ENCODE measurements around the gene SLC40A1. TPM values are rescaled to one million over a fixed set of nuclear protein-coding genes. Genes with fewer than 3 reads are reported as not detected.

The SLC40A1 gene, protein sequence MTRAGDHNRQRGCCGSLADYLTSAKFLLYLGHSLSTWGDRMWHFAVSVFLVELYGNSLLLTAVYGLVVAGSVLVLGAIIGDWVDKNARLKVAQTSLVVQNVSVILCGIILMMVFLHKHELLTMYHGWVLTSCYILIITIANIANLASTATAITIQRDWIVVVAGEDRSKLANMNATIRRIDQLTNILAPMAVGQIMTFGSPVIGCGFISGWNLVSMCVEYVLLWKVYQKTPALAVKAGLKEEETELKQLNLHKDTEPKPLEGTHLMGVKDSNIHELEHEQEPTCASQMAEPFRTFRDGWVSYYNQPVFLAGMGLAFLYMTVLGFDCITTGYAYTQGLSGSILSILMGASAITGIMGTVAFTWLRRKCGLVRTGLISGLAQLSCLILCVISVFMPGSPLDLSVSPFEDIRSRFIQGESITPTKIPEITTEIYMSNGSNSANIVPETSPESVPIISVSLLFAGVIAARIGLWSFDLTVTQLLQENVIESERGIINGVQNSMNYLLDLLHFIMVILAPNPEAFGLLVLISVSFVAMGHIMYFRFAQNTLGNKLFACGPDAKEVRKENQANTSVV
- total RNA-seq (2016; rRNA removed; fragmentation: Illumina TruSeq; extraction: Trizol) (10.6 and 19.2 TPM in 2 replicates), polyA plus RNA-seq (2011; rRNA removed) (21.4 and 24.9 TPM in 2 replicates), polyA minus RNA-seq (2011; rRNA and poly(A)+ RNA removed; ENCODE audit: low replicate concordance) (0.47 and 45.0 TPM in 2 replicates), Bru-seq, nascent RNA (percentile 87 among the genes with signal in this experiment), BruChase-seq, experiment 1, labeled RNA remaining after a 6-hour chase (percentile 83 among the genes with signal in this experiment), BruChase-seq, experiment 2, labeled RNA remaining after a 2-hour chase (percentile 79 among the genes with signal in this experiment)
- 2.5 and 3.1 TPM in 2 replicates for total RNA-seq (2016; cell fraction: cytosol; rRNA removed; fragmentation: Illumina TruSeq; extraction: Trizol; ENCODE audit: low read depth)
- total RNA-seq (2016; cell fraction: insoluble cytoplasmic fraction; rRNA removed; fragmentation: Illumina TruSeq; extraction: Trizol): 10.6 and 17.6 TPM in 2 replicates
- 20.1 and 24.4 TPM in 2 replicates for total RNA-seq (2016; cell fraction: membrane; rRNA removed; fragmentation: Illumina TruSeq; extraction: Trizol)
- 9.0 and 10.7 TPM in 2 replicates for total RNA-seq (2016; cell fraction: nucleus; rRNA removed; fragmentation: Illumina TruSeq; extraction: Trizol)
- polyA plus RNA-seq (2011; cell fraction: cytosol; rRNA removed): 14.9 and 22.6 TPM in 2 replicates
- polyA plus RNA-seq (2011; cell fraction: nucleus; rRNA removed): 12.3 and 12.6 TPM in 2 replicates
- polyA plus RNA-seq (2012): 35.5 and 45.2 TPM in 2 replicates
- 3.4 and 3.6 TPM in 2 replicates for polyA plus RNA-seq (2016; cell fraction: cytosol; fragmentation: Illumina TruSeq; extraction: Trizol; ENCODE audit: low read depth)
- polyA plus RNA-seq (2016; cell fraction: insoluble cytoplasmic fraction; fragmentation: Illumina TruSeq; extraction: Trizol; ENCODE audit: low read depth): 19.5 and 21.2 TPM in 2 replicates
- 19.1 and 22.9 TPM in 2 replicates for polyA plus RNA-seq (2016; cell fraction: membrane; fragmentation: Illumina TruSeq; extraction: Trizol; ENCODE audit: low read depth)
- polyA plus RNA-seq (2016; cell fraction: nucleus; fragmentation: Illumina TruSeq; extraction: Trizol; ENCODE audit: insufficient read depth, low read depth): 12.8 and 14.3 TPM in 2 replicates
- polyA minus RNA-seq (2011; cell fraction: cytosol; rRNA and poly(A)+ RNA removed): 26.4 and 29.2 TPM in 2 replicates
- 33.1 and 37.5 TPM in 2 replicates for polyA minus RNA-seq (2011; cell fraction: nucleus; rRNA and poly(A)+ RNA removed)
- long read RNA-seq, experiment 1, transcript SLC40A1-201 (8 exons, 3,442 nt): major isoform, 27 of 34 reads
- long read RNA-seq, experiment 1, partial matches to known transcripts: 2 of 34 reads
- long read RNA-seq, experiment 1, other reads (novel, unspliced or antisense): 5 of 34 reads
- long read RNA-seq, experiment 2, transcript SLC40A1-201 (8 exons, 3,442 nt): major isoform, 15 of 44 reads
- long read RNA-seq, experiment 2, partial matches to known transcripts: 1 of 44 reads
- long read RNA-seq, experiment 2, other reads (novel, unspliced or antisense): 28 of 44 reads

DNA sequence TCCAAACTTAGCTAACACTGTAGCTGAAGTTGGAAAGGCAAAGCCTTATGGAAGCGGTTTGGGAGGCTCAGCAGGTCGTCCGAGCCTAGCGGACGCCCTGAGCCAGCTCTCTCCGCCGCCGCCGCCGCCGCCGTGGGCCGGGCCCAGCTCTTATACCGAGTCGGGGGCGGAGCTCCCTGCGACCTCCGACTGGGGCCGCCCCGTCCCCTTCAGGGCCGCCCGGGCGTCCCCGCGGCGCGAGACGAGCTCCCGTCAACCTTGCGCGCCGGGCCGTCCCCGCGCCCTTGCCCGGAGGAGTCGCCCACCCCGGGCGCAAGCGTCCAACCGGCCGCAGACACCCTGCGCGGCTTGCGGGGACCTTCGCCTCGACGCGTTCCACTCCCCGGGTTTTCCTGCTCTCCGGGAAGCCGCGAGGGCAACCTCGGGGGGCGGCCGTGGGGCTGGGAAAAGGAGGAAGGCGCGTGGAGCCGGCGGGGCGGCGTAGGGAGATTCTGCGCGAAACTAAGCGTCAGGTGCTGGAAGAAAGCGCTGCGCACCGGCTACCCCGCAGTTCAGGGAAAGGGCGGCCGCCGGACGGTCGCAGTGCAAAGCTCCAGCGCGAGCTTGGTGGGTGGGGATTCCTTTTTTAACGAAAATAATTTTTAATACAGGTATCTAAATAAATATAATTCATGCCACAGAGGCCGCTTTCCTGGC lies at the start of gene SLC40A1:
Gene SLC40A1 (minus strand): TSS at position 129 of the 696 bp plus-strand sequence. CDS start 326 bp downstream, outside the sequence.
- DNase-seq (ENCODE audit: low spot score) (peak; percentile 67), ATAC-seq (peak; percentile 96), FAIRE-seq (no peak)
- peak within 1 kb of the TSS; percentile 56 for H3K27ac ChIP-seq (ENCODE audit: extremely low read length, insufficient read depth, low read length)
- peak within 1 kb of the TSS; percentile 62 for H2AFZ ChIP-seq (ENCODE audit: low read length)
- H4K20me1 ChIP-seq (ENCODE audit: insufficient read depth, low read length): no peaks in the 10 kb centered on the region
- 1% methylated on average over 59 of the region's 78 CpGs for WGBS (ENCODE audit: low lambda C conversion rate)
- peak within 1 kb of the TSS; percentile 74 for H3K9ac ChIP-seq (ENCODE audit: insufficient read depth, low read depth, low read length)
- ChIA-PET POLR2A (interaction anchor here (0.7 to 2.8 kb wide), 40 partner anchors 8 to 182 kb away, joined by 3 to 26 read pairs (median 4); partner anchors contain the start of gene OSGEPL1), CTCF (ENCODE audit: low intra/inter-chr PET ratio, low total read pairs) (no interaction called here)
- H3K79me2 ChIP-seq (ENCODE audit: insufficient read depth, low read length): peaks cover 2% of the 10 kb centered on the region
- peaks cover 66% of the 10 kb centered on the region for H3K4me1 ChIP-seq (ENCODE audit: insufficient read depth, low read length)
- intact Hi-C loops (cut with micrococcal nuclease; ENCODE audit: unreplicated experiment) (loop anchor here (1.0 to 2.0 kb wide), 6 partner anchors 8 to 140 kb away; partner anchors contain the start of gene WDR75), in situ Hi-C loops (cut with HindIII; ENCODE audit: extremely low pct_ligation_motif_present, low pct_unique_long_range_greater_than_20kb) (no loop called here)
- H3K4me2 ChIP-seq (ENCODE audit: low read depth, low read length): peak within 1 kb of the TSS; percentile 96
- BruUV-seq (replicated peaks): TSS peak; percentile 93
- H3K27me3 ChIP-seq (ENCODE audit: control insufficient read depth in 1 of 2, insufficient read depth in 2 of 2, low read length in 2 of 2): peaks cover 0 to 11% of the 10 kb centered on the region in 2 experiments; a peak in 2 of 5 replicates
- no peaks in the 10 kb centered on the region for H3K9me3 ChIP-seq (ENCODE audit: low read length)
- H3K36me3 ChIP-seq (replicated peaks in 1 of 2; ENCODE audit: control insufficient read depth in 1 of 2, insufficient read depth in 2 of 2, low read length in 2 of 2): no peaks in the 10 kb centered on the region
- peak within 1 kb of the TSS; percentile 64 to 78 (median 77) for H3K4me3 ChIP-seq (replicated peaks in 1 of 3; ENCODE audit: insufficient read depth in 1 of 3, low read depth in 2 of 3, low read length in 3 of 3)
- TF ChIP-seq POGK (CRISPR knock-in tag; conservative IDR thresholded peaks at IDR 0.05): no peak; the same call in 1 of the 2 replicates
- no peak for TF ChIP-seq ZNF101 (CRISPR knock-in tag; IDR thresholded peaks at IDR 0.05; ENCODE audit: borderline replicate concordance, low read depth)
- TF ChIP-seq SRF (IDR thresholded peaks at IDR 0.05; ENCODE audit: low read depth, low read length): no peak
- no peak for TF ChIP-seq XBP1 (CRISPR knock-in tag; IDR thresholded peaks at IDR 0.05)
- peak; percentile 66; the same call in 1 of the 2 replicates for TF ChIP-seq TFDP2 (CRISPR knock-in tag; IDR thresholded peaks at IDR 0.05)
- no peak for TF ChIP-seq GLMP (CRISPR knock-in tag; IDR thresholded peaks at IDR 0.05; ENCODE audit: borderline replicate concordance)
- TF ChIP-seq IRX3 (CRISPR knock-in tag; IDR thresholded peaks at IDR 0.05; ENCODE audit: borderline replicate concordance, low read depth): peak; percentile 88
- TF ChIP-seq ATF7 (IDR thresholded peaks at IDR 0.05): no peak
- no peak for TF ChIP-seq ATF7 (CRISPR knock-in tag; IDR thresholded peaks at IDR 0.05)
- no peak for TF ChIP-seq IKZF1 (IDR thresholded peaks at IDR 0.05)
- no peak for TF ChIP-seq ZNF367 (CRISPR knock-in tag; IDR thresholded peaks at IDR 0.05; ENCODE audit: borderline replicate concordance)
